MCF 10A (cell line): ENCODE data around the gene SIGLEC15. TPM values are rescaled to one million over a fixed set of nuclear protein-coding genes. Genes with fewer than 3 reads are reported as not detected.
A peak's percentile ranks its signal among the peaks of the same experiment; 100 is the strongest.

Experiments
- BruUV-seq: library from RNA; stranded (reverse); fragments of 400-500 nt; replicated peaks from 2 replicates; lab custom pipeline; 2021; lab: Mats Ljungman, UMichigan
- CTCF ChIA-PET: fragments of 300-600 bp; sonication (Branson Sonifier 250); formaldehyde crosslinking; extraction: SDS; loops from one replicate; lab custom pipeline; 2021; ENCODE audit warnings: antibody characterized with exemption, inconsistent platforms; lab: Yijun Ruan, JAX
- POLR2A ChIA-PET: fragments of 300-600, 350-650 bp; sonication (Branson Sonifier 250); formaldehyde crosslinking; extraction: SDS; loops from one replicate; lab custom pipeline; 2020; ENCODE audit warnings: antibody characterized with exemption, inconsistent platforms; lab: Yijun Ruan, JAX
- DNase-seq: peaks from one replicate; pipeline ENCODE4 v3.0.0-alpha.2; 2018; ENCODE audit not compliant: unreplicated experiment
- H3K27ac Mint-ChIP-seq: one replicate; pipeline ENCODE4 v1.8.0; 2022; ENCODE audit warnings: mild to moderate bottlenecking, low read depth, mixed read lengths; ENCODE audit not compliant: unreplicated experiment
- H3K27me3 Mint-ChIP-seq: one replicate; pipeline ENCODE4 v1.8.0; 2022; ENCODE audit warnings: mixed read lengths; ENCODE audit not compliant: insufficient read depth, unreplicated experiment
- H3K36me3 Mint-ChIP-seq: one replicate; pipeline ENCODE4 v1.8.0; 2022; ENCODE audit warnings: mild to moderate bottlenecking, moderate library complexity, mixed read lengths; ENCODE audit not compliant: insufficient read depth, unreplicated experiment
- H3K4me1 Mint-ChIP-seq: one replicate; pipeline ENCODE4 v1.8.0; 2022; ENCODE audit warnings: mixed read lengths; ENCODE audit not compliant: insufficient read depth, unreplicated experiment
- H3K4me3 Mint-ChIP-seq: one replicate; pipeline ENCODE4 v1.8.0; 2022; ENCODE audit warnings: mild to moderate bottlenecking, moderate library complexity, mixed read lengths; ENCODE audit not compliant: unreplicated experiment
- H3K9me3 Mint-ChIP-seq: one replicate; pipeline ENCODE4 v1.8.0; 2022; ENCODE audit warnings: mixed read lengths; ENCODE audit not compliant: unreplicated experiment
- CTCF ChIP-seq: fragments of 200-600 bp; IDR thresholded peaks from one replicate; pipeline ENCODE4 v1.8.0; 2022; ENCODE audit warnings: antibody characterized with exemption, mild to moderate bottlenecking; ENCODE audit not compliant: unreplicated experiment
- intact Hi-C: fragments of 100-400 bp; cut with micrococcal nuclease; formaldehyde crosslinking; loops from 2 replicates; pipeline ENCODE4 v1.14.1; 2022
- total RNA-seq: library from RNA; stranded (reverse); gene quantifications from 2 replicates; pipeline ENCODE4 v1.2.3, GENCODE V29; 2022

The SIGLEC15 gene
- total RNA-seq, 1 experiment from 2014 or later = not detected

GRCh38 chr18:45850021-45850420 lies 24.5 kb downstream of the SIGLEC15 start:
- Mint-ChIP-seq H3K36me3 (peaks cover 40% of the 10 kb centered on the region), H3K9me3 (no peaks in the 10 kb centered on the region), H3K4me3 (no peak overlapping the region), H3K27me3 (no peaks in the 10 kb centered on the region), H3K27ac (no peak overlapping the region), H3K4me1 (no peaks in the 10 kb centered on the region)
- peak; percentile 20 for DNase-seq
- ChIA-PET CTCF (interaction anchor here (0.8 to 2.1 kb wide), 10 partner anchors 10 to 128 kb away, joined by 3 to 6 read pairs (median 3); no protein-coding TSS in a partner anchor), POLR2A (no interaction called here)
- TF ChIP-seq CTCF = peak; percentile 20
- BruUV-seq = no TSS peak
- intact Hi-C loops = no loop called here

GRCh38 chr18:45851161-45851925 lies 25.9 kb downstream of the SIGLEC15 start:
- intact Hi-C loops = no loop called here
- no peaks in the 10 kb centered on the region for H3K4me1 Mint-ChIP-seq
- no peak for DNase-seq
- H3K4me3 Mint-ChIP-seq = no peak overlapping the region
- POLR2A ChIA-PET = no interaction called here
- no peak overlapping the region for H3K27ac Mint-ChIP-seq
- BruUV-seq = no TSS peak
- peaks cover 50% of the 10 kb centered on the region for H3K36me3 Mint-ChIP-seq
- TF ChIP-seq CTCF = no peak
- H3K9me3 Mint-ChIP-seq = no peaks in the 10 kb centered on the region
- CTCF ChIA-PET = interaction anchor here (0.5 to 2.1 kb wide), 9 partner anchors 8 to 243 kb away, joined by 3 to 6 read pairs (median 3); no protein-coding TSS in a partner anchor
- H3K27me3 Mint-ChIP-seq = no peaks in the 10 kb centered on the region

DNA sequence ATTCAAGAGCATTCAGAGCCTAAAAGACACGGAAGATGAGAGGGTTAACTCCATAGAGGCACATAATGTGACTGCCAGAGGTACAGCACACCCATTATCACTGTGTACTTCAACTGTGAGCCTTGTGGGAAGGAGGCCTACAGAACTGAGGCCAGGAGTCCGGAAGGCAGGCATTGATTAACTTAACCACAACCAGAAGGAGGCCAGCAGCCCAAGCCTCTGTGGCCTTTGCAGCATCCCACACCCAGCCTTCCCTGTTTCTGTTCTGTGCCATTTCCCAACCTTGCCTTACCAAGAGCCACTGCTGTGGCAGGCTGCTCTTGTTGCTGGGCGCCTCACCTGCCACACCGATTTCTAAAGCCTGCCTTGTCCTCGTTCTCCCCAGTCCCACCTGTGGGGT lies 27.2 kb downstream of the SIGLEC15 start:
- Mint-ChIP-seq H3K27me3 (no peaks in the 10 kb centered on the region), H3K9me3 (no peaks in the 10 kb centered on the region), H3K27ac (no peak overlapping the region), H3K4me1 (no peaks in the 10 kb centered on the region), H3K4me3 (no peak overlapping the region), H3K36me3 (peaks cover 63% of the 10 kb centered on the region)
- intact Hi-C loops = no loop called here
- no peak for TF ChIP-seq CTCF
- ChIA-PET POLR2A (no interaction called here), CTCF (no interaction called here)
- BruUV-seq = no TSS peak
- DNase-seq = no peak

DNA sequence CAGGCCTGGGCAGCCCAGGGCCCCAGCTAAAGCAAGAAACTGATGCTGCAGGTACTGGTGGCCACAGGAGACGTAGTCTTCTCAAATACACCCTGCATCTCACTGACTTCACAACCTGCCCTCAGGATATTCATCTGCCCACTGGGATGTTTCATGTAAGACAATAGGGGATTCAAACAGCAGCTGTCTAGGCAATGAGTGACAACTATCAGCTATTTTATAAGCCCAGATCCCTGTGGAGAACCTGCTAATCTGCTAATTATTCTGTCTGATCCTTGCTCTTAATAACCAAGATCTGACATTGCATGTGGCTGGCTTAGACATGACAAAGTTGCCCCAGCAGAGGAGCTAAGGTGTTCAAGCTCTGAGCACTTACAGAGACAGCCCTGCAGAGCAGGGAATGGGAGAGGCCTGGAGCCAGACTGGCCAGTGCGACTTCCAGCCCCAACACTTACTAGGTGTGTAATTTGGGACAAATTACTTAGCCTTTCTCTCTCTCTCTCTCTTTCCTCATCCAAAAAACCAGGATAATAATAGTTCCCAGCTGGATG lies 28.6 kb downstream of the SIGLEC15 start:
- CTCF ChIA-PET = interaction anchor here (0.7 to 1.6 kb wide), 4 partner anchors 9 to 162 kb away, joined by 3 to 4 read pairs (median 3); no protein-coding TSS in a partner anchor
- intact Hi-C loops = no loop called here
- H3K9me3 Mint-ChIP-seq = no peaks in the 10 kb centered on the region
- BruUV-seq = no TSS peak
- no peaks in the 10 kb centered on the region for H3K4me1 Mint-ChIP-seq
- peaks cover 76% of the 10 kb centered on the region for H3K36me3 Mint-ChIP-seq
- no peaks in the 10 kb centered on the region for H3K27me3 Mint-ChIP-seq
- no peak overlapping the region for H3K4me3 Mint-ChIP-seq
- DNase-seq = no peak
- H3K27ac Mint-ChIP-seq = no peak overlapping the region
- no peak for TF ChIP-seq CTCF
- POLR2A ChIA-PET = no interaction called here
